ENCODE results near the gene MKI67.
A peak's percentile ranks its signal among the peaks of the same experiment; 100 is the strongest.

MKI67 gene

GRCh38 chr10:128050121-128050516 lies 76.1 kb downstream of the MKI67 start:
- TF ChIP-seq CTCF (IDR thresholded peaks at IDR 0.05) = no peak
- DNase-seq (ENCODE audit: low spot score) = no peak
- Histone ChIP-seq H3K4me3 (peak overlapping the region; percentile 62), H3K27ac (peak overlapping the region in 1 of 2 donors; percentile 78)

GRCh38 chr10:128049226-128050120 lies 76.8 kb downstream of the MKI67 start:
- no peak for TF ChIP-seq CTCF (IDR thresholded peaks at IDR 0.05)
- no peak for DNase-seq (ENCODE audit: low spot score)
- Histone ChIP-seq H3K4me3 (peak overlapping the region; percentile 62), H3K27ac (peak overlapping the region; percentile 43 to 78)

GRCh38 chr10:128048819-128049210 lies 77.4 kb downstream of the MKI67 start:
- DNase-seq (ENCODE audit: low spot score) = no peak
- no peak for TF ChIP-seq CTCF (IDR thresholded peaks at IDR 0.05)
- peak overlapping the region; percentile 62 for H3K4me3 ChIP-seq
- peak overlapping the region; percentile 43 to 78 for H3K27ac ChIP-seq

GRCh38 chr10:128047991-128048818 lies 78.0 kb downstream of the MKI67 start:
- Histone ChIP-seq H3K27ac (peak overlapping the region; percentile 43 to 78), H3K4me3 (peak overlapping the region; percentile 62)
- no peak for DNase-seq (ENCODE audit: low spot score)
- TF ChIP-seq CTCF (IDR thresholded peaks at IDR 0.05) = no peak

- DNase-seq (ENCODE audit: low spot score) = no peak
- H3K4me3 ChIP-seq = peak overlapping the region; percentile 62
- no peak for TF ChIP-seq CTCF (IDR thresholded peaks at IDR 0.05)
- peak overlapping the region; percentile 43 to 78 for H3K27ac ChIP-seq
These were observed 78.9 kb downstream of the MKI67 start for GRCh38 chr10:128047351-128047750.

- DNase-seq (ENCODE audit: low spot score) = no peak
- TF ChIP-seq CTCF (IDR thresholded peaks at IDR 0.05) = no peak
- Histone ChIP-seq H3K4me3 (no peak overlapping the region), H3K27ac (peak overlapping the region in 1 of 2 donors; percentile 78)
These were observed 79.3 kb downstream of the MKI67 start for GRCh38 chr10:128046953-128047290.

Data from coronary artery (tissue), 2 donors.